Uterus (tissue), 4 donors: ENCODE results near the gene FCHO2. TPM values are rescaled to one million over a fixed set of nuclear protein-coding genes. Genes with fewer than 3 reads are reported as not detected.

ENCODE experiments used
- DNase-seq, 2 donors: peaks; one replicate each; pipeline ENCODE4 v3.0.0-alpha.2; 2019 to 2020
- H3K27ac ChIP-seq, 2 donors: fragments of 200-600 bp; sonication (generic); 1 replicate in 1 of 2; 2 replicates in 1 of 2; pipeline ENCODE4 v1.5.1; 2016 to 2018
- H3K27me3 ChIP-seq, 2 donors: fragments of 200-600 bp; sonication (generic); one replicate each; pipeline ENCODE4 v1.5.1; 2018 to 2019; ENCODE audit warnings: control low read depth in 1 of 2
- H3K36me3 ChIP-seq, 2 donors: fragments of 200-600 bp; sonication (generic); one replicate each; pipeline ENCODE4 v1.5.1; 2019; ENCODE audit warnings: control low read depth in 1 of 2
- H3K4me1 ChIP-seq, 2 donors: fragments of 200-600 bp; sonication (generic); one replicate each; pipeline ENCODE4 v1.5.1; 2018 to 2019; ENCODE audit warnings: control low read depth in 1 of 2
- H3K4me3 ChIP-seq, 2 donors: fragments of 200-600 bp; sonication (generic); 1 replicate in 1 of 2; 2 replicates in 1 of 2; pipeline ENCODE4 v1.5.1; 2018 to 2019; ENCODE audit warnings: mild to moderate bottlenecking in 1 of 2
- H3K9me3 ChIP-seq, 2 donors: fragments of 200-600 bp; sonication (generic); one replicate each; pipeline ENCODE4 v1.5.1; 2019; ENCODE audit warnings: control low read depth in 1 of 2
- CTCF ChIP-seq, 4 experiments: fragments of 200-600 bp in 2 of 4; fragments of 450-650 bp in 2 of 4; sonication (generic) in 2 of 4; IDR thresholded peaks; one replicate each; pipeline ENCODE4 v1.5.1; 2016 to 2019; ENCODE audit warnings: antibody characterized with exemption in 4 of 4, mild to moderate bottlenecking in 2 of 4, moderate library complexity in 1 of 4
- POLR2A ChIP-seq, 2 donors: fragments of 450-650 bp; IDR thresholded peaks; one replicate each; pipeline ENCODE4 v1.6.1; 2016; ENCODE audit warnings: antibody characterized with exemption in 2 of 2, mild to moderate bottlenecking in 1 of 2, moderate library complexity in 1 of 2
- intact Hi-C: fragments of 100-400 bp; cut with DNase I; formaldehyde crosslinking; loops from one replicate; pipeline ENCODE4 v1.15.1; 2023; ENCODE audit warnings: low total_unique reads
- total RNA-seq, 4 donors: library from RNA; depleted of rRNA in 3 of 4; stranded (reverse); fragments of >200 nt in 3 of 4; gene quantifications; one replicate each; pipeline versions ENCODE4 v1.1.0 to v1.2.4, GENCODE V29; 2014 to 2023
- donor health status: DM: yes; HTN: yes; CAD: no.

FCHO2 gene
- total RNA-seq, 4 donors from 2014 or later, result 26.8 to 141 (median 57.2) TPM

DNA sequence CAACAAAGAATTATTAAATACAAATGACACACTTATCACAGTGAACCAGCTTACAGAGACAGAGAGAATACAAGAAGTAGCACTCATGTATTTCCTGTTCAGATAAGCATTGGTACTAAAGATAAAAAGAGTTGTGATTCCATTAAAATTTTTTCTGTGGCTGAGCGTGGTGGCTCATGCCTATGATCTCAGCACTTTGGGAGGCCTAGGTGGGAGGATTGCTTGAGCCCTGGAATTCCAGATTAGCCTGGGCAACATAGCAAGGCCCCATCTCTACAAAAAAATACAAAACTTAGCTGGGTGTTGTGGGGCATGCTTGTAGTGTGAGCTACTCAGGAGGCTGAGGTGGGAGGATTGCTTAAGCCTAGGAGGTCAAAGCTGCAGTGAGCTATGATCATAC lies 32.9 kb downstream of the FCHO2 start:
- H3K27ac ChIP-seq, result no peak overlapping the region
- DNase-seq, result no peak
- TF ChIP-seq CTCF (IDR thresholded peaks at IDR 0.05) (no peak), POLR2A (IDR thresholded peaks at IDR 0.05) (no peak)
- H3K9me3 ChIP-seq, result no peaks in the 10 kb centered on the region
- no peaks in the 10 kb centered on the region for H3K4me1 ChIP-seq
- H3K36me3 ChIP-seq, result no peaks in the 10 kb centered on the region
- intact Hi-C loops, result no loop called here
- no peaks in the 10 kb centered on the region for H3K27me3 ChIP-seq
- H3K4me3 ChIP-seq, result no peak overlapping the region

DNA sequence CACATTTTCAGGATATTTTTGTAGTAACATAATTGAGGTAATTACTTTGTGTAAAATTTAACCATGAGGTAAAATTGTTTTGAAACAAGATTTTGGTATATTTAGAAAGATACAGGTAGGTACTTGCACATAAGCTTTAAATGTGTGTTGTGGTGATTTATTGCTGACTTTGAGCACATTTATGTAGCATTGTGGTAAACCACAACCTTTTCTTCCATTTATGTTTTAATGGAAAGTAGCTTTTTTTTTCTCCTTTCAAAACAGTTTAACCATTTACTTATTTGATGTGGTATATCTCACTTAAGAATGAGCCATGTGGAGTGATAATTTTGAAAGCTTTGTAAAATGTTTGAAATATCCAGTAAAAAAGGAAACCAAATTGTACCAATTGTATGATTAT lies 35.6 kb downstream of the FCHO2 start:
- no peaks in the 10 kb centered on the region for H3K9me3 ChIP-seq
- no peaks in the 10 kb centered on the region for H3K27me3 ChIP-seq
- no peak overlapping the region for H3K27ac ChIP-seq
- H3K4me3 ChIP-seq, result no peak overlapping the region
- no peak for TF ChIP-seq CTCF (IDR thresholded peaks at IDR 0.05)
- no peak for TF ChIP-seq POLR2A (IDR thresholded peaks at IDR 0.05)
- H3K4me1 ChIP-seq, result no peaks in the 10 kb centered on the region
- no peaks in the 10 kb centered on the region for H3K36me3 ChIP-seq
- DNase-seq, result no peak
- intact Hi-C loops, result no loop called here

- Histone ChIP-seq H3K4me1 (no peaks in the 10 kb centered on the region), H3K27me3 (no peaks in the 10 kb centered on the region), H3K36me3 (no peaks in the 10 kb centered on the region), H3K27ac (no peak overlapping the region), H3K9me3 (no peaks in the 10 kb centered on the region), H3K4me3 (no peak overlapping the region)
- DNase-seq, result no peak
- intact Hi-C loops, result no loop called here
- TF ChIP-seq CTCF (IDR thresholded peaks at IDR 0.05) (no peak), POLR2A (IDR thresholded peaks at IDR 0.05) (no peak)
Measured at GRCh38 chr5:72994578-72994977, 38.7 kb downstream of the FCHO2 start.

GRCh38 chr5:72996632-72997031 lies 40.8 kb downstream of the FCHO2 start:
- Histone ChIP-seq H3K4me1 (no peaks in the 10 kb centered on the region), H3K36me3 (no peaks in the 10 kb centered on the region)
- DNase-seq, result no peak

DNA sequence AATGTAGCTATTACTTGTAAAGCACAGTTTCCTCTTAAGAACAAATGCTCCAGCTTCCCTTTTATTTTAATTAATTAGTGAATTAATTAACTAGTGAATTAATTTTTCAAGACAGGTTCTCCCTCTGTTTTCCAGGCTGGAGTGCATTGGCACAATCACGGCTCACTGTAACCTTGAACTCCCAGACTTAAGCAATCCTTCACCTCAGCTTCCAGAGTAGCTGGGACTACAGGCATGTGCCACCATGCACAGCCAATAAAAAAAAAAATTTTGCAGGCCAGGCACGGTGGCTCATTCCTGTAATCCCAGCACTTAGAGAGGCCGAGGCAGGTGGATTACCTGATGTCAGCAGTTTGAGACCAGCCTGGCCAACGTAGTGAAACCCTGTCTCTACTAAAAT lies 44.1 kb downstream of the FCHO2 start:
- Histone ChIP-seq H3K4me1 (no peaks in the 10 kb centered on the region), H3K27ac (no peak overlapping the region), H3K4me3 (no peak overlapping the region), H3K36me3 (no peaks in the 10 kb centered on the region), H3K27me3 (no peaks in the 10 kb centered on the region), H3K9me3 (no peaks in the 10 kb centered on the region)
- no peak for DNase-seq
- intact Hi-C loops, result no loop called here
- TF ChIP-seq CTCF (IDR thresholded peaks at IDR 0.05), result no peak
- TF ChIP-seq POLR2A (IDR thresholded peaks at IDR 0.05), result no peak

More at GRCh38 chr5:72996632-72997031, 40.8 kb downstream of the FCHO2 start:
- Histone ChIP-seq H3K27ac (no peak overlapping the region), H3K4me3 (no peak overlapping the region), H3K27me3 (no peaks in the 10 kb centered on the region), H3K9me3 (no peaks in the 10 kb centered on the region)
- intact Hi-C loops, result no loop called here
- TF ChIP-seq POLR2A (IDR thresholded peaks at IDR 0.05) (no peak), CTCF (IDR thresholded peaks at IDR 0.05) (no peak)
